Stimulated activated CD4-positive, alpha-beta T cell treated with anti-CD3 and anti-CD28 coated beads, Interleukin-4, amount 100 ng/mL, for 48 hours (primary cell): ENCODE measurements around the gene RAVER2.
"Not testable (repeated sequence)": the region's sequence is repeated elsewhere in the genome, so short reads cannot be mapped to it uniquely, and the experiment has no call there.

Experiments
- DNase-seq, 2 donors: peaks; one replicate each; pipeline ENCODE4 v3.0.0-alpha.2; 2020; ENCODE audit warnings: low read depth in 2 of 2

RAVER2 gene, protein sequence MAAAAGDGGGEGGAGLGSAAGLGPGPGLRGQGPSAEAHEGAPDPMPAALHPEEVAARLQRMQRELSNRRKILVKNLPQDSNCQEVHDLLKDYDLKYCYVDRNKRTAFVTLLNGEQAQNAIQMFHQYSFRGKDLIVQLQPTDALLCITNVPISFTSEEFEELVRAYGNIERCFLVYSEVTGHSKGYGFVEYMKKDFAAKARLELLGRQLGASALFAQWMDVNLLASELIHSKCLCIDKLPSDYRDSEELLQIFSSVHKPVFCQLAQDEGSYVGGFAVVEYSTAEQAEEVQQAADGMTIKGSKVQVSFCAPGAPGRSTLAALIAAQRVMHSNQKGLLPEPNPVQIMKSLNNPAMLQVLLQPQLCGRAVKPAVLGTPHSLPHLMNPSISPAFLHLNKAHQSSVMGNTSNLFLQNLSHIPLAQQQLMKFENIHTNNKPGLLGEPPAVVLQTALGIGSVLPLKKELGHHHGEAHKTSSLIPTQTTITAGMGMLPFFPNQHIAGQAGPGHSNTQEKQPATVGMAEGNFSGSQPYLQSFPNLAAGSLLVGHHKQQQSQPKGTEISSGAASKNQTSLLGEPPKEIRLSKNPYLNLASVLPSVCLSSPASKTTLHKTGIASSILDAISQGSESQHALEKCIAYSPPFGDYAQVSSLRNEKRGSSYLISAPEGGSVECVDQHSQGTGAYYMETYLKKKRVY

DNA sequence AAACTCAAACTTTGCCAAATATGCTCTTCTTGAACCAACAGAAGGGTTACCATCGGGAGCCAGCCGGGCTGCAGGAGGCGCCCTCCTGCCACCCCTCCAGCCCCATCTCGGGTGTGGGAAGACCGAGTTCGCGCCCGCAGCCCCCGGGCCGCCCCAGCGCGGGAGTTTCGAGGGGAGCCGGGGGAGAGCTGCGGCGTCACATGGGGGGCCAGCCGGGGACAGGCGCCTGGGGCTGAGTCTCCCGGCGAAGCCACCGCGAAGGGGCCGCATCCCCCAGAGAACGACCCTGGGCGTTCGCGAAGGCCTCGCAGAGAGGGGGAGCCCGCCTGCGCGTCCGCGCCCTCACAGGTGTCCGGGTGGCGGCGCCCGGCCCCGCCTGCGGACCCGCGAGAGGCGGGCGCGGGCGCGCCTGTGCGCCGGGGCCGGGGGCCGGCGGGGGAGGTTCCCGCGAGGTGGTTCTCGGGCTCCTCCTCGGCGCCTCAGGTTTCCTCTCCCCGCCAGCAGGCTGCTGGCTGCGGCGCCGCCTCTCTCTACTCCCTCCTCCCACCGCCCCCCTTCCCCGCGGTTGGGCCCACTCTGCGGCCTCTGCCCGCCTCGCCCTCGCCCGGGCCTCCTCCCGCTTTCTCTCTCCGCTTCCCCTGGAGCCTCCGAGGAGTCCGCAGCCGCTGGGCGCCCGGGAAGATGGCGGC is at the start of gene RAVER2:
Gene RAVER2, plus strand, starts transcription at position 584 of the 689 bp plus-strand sequence. Its CDS starts 98 bp downstream, at position 682.
- DNase-seq = peak; percentile 40 to 44

DNA sequence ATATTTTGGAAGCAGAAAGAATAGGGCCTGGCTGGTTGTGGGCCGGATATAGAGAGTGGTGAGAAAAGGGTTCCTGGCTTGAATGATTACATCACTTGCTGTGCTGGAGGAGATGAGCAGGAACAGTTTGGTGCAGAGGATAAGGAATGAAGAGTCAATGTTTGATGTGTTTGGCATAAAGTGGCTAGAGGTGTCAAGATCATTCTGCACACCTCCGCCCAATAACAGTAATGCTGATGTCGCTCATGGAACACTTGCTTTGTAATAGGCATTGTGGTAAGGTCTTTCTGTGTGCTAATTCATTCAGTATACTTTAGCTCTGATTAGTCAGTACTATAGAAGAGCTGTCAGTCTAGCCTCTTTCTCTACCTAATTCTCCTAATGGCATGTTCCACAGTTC is 48.0 kb upstream of the RAVER2 start:
- DNase-seq = no peak

DNA sequence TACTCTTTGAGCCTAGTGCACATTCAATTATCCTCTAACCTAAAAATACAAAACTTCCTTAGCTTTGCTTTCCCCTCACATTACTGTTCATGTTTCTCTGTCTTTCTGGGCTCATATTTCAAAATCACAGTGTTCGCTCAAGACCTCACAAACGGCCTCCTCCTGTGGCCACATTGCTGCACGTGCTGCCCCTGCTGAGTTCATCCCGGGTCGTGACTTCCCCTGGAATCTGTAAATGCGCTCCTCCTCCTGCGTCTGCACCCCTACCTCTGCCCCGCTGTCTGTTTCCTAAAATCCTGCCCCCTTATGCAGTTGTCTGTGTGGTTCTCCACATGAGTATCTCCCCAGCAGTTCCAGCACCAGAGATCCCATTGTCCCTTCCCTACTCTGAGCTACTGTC is 45.5 kb upstream of the RAVER2 start:
- DNase-seq = no peak

DNA sequence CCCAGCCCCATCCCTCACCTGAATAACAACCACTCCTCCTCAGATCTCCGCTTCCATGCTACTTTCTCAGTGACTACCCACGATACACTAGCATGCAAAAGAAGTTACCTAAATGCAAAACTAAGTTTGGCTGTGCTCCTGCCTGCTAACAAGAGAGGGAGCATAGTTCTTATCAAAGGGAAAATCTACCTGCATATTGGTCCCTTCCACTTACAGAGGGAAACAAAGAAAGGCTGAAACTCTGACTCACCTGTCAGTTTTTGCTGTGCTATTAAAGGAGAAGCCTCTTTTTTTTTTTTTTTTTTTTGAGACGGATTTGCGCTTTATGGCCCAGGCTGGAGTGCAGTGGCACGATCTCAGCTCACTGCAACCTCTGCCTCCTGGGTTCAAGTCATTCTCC is 43.8 kb upstream of the RAVER2 start:
- no peak for DNase-seq

DNA sequence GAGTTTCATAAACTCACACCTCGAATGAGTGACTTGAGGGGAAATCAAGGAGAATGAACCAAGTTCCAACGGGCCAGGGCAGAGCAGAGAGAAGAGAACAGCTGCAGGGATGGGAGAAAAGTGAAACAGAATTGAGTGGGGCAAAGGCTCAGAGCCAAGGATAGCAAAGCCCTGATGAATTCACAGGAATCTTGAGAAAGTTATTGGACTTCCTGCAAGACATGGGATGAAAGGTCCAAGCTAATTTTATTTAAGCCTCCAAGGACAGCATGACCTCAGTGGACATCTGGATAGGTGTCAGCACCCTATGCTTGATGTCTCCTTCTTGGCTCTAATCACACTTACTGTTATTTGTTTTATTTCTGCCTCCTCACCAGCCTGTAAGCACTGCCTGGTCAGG is 43.0 kb upstream of the RAVER2 start:
- DNase-seq = no peak

DNA sequence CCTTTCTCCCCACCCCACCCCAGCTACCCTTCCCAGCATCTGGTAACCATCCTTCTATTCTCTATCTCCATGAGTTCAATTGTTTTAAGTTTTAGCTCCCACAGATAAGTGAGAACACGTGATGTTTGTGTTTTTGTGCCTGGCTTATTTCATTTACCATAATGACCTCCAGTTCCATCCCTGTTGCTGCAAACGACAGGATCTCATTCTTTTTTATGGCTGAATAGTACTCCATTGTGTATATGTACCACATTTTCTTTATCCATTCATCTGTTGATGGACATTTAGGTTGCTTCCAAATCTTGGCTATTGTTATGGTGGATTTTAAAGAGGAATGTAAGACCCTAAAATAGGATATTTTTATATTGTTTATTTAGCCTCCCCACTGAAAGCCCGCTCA is 42.2 kb upstream of the RAVER2 start:
- not testable (repeated sequence) for DNase-seq

DNA sequence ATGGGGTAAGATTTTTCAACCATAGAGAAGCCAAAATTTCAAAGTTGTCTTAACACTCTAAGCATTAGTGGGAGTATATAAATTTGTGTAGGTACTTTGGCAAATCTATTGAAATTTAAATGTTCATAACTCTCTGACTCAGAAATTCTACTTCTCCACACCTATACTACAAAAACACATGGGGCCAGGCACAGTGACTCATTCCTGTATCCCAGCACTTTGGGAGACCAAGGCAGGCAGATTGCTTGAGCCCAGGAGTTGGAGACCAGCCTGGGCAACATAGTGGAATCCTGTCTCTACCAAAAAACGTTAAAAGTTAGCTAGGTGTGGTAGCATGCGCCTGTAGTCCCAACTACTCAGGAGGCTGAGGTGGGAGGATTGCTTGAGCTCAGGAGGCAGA is 41.3 kb upstream of the RAVER2 start:
- no peak for DNase-seq

DNA sequence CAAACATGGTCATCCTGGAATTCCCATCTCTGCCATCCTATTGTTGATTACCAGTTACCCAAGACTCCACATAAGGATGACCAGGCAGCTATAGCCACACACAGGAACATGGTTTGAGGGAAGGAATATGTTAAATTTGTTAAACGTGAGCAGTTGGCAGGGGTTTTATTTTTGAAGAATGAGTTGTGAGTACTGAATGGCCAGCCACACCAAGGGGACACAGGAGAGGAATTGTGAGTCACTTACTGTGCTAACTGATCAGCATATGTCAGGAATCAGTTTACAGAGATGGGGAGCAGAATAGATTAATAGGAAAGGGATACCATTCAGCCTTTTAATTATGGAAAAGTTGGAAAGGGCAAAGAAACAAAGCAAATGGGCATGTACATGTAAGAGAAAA is 39.3 kb upstream of the RAVER2 start:
- DNase-seq = no peak

DNA sequence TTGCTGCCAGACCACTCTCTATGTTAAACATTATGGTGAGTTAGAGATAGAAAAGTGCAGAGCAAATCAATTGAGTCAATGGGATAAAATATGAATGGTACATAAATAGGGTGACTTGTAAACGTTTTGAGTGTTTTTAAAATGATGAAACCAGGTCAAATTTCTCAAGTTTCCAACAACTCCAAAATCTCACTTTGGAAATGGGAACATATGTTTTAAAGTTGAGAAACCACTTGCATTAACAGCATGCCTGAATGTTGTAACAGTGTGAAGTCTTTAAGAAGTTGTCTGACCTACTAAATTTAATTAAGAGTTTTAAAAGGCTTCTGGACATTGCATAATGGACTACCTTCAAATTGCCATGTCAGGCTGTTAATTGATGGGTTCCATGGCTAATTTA is 33.6 kb upstream of the RAVER2 start:
- no peak for DNase-seq

DNA sequence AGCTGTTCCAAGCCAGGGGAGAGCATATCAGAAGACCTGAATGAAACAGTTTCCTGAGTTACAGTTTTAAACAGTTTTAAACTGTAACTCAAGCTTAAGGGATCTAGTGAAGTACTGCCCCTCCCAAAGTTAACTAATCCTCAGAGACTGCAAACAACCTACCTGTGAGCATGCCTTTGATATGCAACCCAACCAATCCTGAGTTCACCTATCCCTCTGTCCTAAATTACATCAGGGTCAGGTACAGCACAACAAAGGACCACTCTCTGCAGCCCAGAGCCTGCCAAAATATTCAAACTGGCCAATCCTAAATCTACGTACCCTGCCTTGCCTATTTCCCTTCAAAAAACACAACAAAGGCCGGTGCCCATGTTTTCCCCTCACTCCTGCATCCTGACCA is 32.8 kb upstream of the RAVER2 start:
- DNase-seq = no peak

DNA sequence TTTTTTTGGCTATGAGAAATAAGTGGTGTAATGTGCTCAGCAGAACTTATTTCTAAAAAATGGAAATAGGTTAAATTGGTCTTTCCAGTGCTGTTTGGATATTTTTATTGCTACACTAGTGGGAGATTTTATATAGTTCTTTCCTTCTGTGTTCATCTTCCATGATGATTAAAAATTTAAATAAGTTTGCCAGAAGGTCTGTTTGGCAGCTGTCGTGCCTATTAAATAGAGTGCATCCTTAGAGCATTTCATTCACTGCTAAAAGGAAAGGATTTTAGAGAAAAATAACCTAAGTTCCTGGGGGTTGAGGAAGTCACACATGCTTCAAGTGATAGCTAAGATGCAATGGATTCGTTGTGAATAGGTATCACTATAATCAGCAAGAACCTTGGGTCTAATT is 29.7 kb upstream of the RAVER2 start:
- no peak for DNase-seq

DNA sequence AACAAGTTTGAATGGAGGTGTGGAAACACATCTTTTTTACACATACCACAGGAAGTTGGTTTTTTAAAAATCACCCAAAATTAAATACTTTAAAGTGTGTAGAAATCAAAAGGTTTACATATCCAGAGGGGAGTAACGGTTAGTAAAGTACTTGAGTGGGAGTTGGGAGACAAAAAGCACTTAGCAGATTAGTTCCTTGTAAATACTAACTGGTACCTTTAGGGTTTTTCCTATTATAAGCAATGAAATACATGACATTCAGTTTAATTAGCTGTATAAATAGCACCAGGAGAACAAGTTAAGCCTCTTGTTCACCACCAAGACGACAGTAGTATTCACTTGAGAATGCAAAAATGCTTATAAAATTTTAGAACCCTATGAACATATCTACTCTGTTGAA is 23.7 kb upstream of the RAVER2 start:
- no peak for DNase-seq

DNA sequence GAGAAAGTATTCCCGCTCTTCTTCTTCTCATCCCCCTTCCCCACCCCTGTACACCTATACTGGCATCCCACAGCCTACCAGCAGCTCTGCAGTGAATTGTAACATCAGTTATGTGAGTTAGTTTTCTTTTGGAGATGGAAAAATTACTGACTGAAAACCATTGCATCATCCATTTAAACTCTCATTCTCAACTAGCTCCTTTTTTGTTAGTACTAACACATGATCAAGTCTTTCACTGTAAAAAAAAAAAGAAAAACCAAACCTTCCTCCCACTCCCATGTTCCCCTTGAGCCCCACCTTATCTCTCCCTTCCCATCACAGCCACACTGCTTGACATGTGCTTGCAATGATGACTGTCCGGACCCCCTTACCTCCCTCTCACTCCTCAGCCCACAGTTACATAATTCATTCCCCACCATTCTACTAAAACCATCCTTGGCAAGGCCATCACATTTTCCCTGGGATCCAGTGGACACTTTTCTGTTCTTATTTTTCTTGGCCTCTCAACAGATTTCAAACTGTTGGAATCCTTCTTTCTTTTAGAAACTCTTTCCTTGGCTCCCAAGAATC is 23.2 kb upstream of the RAVER2 start:
- no peak for DNase-seq

DNA sequence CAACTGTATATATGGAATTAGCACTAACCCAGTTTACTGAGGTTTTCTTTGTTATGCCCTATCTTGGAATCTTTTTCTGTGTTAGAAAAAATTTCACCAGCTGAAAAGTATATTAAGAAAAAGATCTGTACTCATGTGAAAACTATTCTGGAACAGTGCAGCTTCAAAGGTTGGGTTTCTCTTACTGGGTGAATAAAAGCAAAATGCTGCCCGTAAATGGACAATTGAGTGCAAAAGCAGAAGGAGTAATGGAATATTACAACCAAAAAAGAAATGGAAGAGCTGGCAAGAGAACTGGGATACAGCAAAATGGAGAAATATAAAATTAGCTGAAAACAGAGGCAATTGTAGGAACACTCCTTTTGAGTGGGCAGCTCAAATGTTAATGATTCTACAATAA is 17.0 kb upstream of the RAVER2 start:
- no peak for DNase-seq

DNA sequence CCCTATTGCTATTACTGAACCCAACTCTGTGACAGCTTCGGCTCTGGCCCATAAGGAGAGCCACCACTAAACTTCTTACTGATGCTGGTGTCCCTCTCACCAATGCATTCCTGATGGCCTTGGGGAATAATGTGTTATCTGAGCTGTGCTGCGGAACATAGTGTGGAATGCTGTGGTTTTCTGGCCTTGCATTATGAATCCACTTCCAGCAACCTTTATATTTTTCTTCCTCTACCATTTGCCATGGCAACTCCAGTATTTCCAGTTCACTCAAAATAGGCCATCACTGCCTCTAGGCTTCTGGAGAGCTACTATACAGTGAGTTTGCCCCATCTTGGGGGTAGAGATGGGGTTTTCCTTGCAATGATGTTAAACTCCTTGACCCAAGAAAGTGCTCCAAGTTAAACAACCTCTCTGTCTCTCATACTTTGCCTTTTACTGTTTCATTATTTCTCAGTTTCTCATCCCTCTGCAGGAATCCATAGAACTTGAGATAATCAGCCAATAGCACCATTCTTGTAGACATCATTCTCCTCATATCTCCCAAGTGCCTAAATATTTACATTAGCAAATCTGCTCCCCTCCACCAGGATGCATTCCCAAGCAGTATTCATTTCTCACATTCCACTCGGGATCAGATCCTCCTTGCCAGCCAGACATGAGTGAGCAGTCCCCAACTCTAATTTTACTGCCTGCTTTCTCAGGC is 11.1 kb upstream of the RAVER2 start:
- DNase-seq = no peak

DNA sequence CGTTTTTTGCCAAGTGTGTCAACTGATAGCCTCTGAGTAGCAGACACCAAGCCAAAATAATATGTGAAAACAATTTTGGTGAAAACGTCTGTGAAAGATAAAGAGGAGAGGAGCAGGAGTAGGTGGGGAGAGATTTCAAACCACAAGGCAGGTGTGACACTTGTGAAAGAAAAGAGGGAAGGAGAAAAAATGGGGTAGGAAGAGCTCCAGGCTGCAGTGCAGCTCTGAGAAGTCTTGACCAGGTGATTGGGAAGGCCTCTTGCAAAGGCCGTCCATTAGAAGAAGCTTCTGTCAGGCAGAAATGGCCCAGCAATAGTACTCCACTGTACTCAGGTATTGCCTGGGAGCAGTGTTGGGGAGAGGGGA is 10.6 kb upstream of the RAVER2 start:
- no peak for DNase-seq

DNA sequence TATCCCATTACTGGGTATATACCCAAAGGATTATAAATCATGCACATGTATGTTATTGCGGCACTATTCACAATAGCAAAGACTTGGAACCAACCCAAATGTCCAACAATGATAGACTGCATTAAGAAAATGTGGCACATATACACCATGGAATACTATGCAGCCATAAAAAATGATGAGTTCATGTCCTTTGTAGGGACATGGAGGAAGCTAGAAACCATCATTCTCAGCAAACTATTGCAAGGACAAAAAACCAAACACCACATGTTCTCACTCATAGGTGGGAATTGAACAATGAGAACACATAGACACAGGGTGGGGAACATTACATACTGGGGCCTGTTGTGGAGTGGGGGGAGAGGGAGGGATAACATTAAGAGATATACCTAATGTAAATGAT is 4.2 kb upstream of the RAVER2 start:
- not testable (repeated sequence) for DNase-seq

DNA sequence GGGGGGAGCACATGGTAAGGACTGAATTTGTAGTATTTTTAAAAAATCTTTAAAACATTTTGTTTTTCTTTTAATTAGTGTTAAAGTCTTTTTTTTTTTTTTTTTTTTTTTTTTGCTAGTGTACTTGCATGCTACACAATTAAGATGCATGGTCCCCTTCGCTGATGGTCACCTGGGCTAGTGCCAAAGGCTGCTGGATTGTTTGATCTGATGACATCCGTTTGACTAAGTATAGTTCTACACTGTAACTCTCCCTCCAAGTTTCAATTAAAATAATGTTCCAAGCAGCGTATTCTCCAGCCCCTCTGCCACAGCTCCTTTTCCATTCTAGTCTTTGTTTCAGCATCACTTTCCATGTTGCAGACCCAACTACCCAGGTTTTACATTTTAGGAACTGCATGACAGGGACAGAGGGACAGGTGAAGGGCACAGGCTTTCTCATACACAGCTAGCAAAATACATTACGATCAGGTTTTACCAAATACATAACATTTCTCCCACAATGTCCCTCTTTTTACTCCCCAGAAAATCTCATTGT is 852 bp upstream of the RAVER2 start:
- DNase-seq = no peak

DNA sequence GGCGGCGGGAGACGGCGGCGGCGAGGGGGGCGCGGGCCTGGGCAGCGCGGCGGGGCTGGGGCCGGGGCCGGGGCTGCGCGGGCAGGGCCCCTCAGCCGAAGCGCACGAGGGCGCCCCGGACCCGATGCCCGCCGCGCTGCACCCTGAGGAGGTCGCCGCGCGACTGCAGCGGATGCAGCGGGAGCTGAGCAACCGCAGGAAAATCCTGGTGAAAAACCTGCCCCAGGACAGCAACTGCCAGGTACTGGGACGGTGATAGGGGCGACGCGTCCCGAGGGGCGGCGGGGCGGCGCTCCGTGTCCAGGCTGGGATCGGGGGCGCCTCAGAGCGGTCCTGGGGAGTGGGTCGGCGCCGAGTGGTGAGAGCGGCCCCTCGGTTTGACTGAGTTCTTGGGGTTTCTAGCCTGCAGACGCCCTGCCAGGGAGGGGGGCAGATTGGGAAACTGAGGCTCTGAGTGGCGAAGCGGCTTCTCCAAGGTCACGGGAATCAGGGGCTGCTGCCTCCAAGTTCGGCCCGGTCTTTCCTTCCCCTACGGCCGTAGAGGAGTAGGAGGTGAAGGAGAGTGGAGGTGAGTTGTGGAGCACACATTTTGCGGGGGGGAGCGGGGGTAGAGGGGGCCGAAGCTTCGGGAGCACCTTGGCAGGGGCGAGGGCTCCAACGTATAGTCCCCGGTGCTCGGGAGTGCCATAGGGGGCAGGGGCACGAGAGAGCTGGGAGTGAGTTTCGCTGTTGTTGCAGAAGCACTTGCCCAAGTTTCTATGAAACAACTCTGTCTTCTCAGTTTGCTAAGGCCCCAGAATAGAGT is 508 bp downstream of the RAVER2 start:
- peak in 1 of 2 donors; percentile 1 for DNase-seq

DNA sequence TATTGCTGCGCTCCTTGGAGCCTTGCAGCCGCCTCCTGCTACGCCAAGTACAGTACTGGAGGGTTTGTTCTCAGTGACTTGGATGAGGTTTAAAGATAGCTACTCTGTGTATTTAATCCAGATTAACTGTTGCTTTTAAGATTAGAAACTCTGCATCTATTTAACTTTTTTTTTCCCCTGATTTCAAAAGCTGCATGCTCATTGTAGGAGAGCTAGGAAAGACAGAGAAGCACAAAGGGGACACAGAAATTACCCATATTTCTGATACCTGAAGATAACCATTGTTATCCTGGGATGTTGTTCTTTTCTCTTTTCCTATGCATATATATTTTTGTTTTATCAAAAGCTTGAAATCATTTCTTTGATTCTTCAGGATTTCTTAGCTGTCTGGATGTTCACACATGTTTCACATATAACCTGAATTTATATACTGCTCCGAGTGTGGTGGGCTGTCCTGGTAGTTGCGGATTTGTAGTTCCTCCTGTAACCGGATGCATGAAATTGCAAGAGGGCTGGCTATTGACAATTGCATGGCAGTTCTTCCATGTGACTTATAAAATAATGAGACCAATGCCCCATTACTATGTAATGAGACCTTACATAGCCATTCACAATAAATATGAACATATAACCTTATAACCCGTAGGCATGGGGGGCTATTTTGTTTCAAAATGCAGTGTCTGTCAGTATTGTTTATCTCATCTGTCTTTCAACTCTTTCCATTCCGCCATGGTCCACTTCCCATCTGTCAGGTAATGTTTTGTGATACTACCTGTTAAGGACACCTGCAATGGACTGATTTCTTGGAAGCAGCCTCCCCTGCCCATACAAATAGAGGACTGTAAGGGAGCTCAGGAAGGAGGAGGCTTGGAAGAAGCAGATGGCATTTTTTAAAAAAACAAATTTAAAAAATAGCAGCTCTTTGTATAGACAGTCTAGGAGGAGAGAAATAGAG is 1.4 kb downstream of the RAVER2 start:
- DNase-seq = no peak
